HS-27A (cell line): ENCODE results near the gene FMN2.

Source experiments
- DNase-seq: peaks from one replicate; pipeline ENCODE4 v3.0.0-alpha.2; 2012; ENCODE audit warnings: low read depth, missing footprints

The FMN2 gene

DNA sequence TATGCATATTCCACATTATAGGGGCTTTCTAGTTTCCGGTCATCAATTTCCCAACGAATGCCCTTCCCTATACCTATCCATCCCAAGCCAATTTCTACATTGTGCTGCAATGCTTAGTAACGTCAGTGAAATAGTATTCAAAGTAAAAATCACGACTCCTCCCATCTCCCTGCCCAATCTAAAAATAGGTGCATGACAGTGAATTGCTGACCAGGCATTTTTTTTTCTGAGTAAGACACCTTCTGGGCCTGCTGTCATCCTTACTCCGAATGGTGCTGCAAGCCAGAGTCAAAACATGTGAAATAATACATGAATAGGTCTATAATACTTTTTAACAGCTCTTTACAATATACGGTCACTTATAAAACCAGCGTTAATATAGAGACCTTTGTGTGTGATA, 400.1 kb downstream of the FMN2 start:
- DNase-seq, result no peak

DNA sequence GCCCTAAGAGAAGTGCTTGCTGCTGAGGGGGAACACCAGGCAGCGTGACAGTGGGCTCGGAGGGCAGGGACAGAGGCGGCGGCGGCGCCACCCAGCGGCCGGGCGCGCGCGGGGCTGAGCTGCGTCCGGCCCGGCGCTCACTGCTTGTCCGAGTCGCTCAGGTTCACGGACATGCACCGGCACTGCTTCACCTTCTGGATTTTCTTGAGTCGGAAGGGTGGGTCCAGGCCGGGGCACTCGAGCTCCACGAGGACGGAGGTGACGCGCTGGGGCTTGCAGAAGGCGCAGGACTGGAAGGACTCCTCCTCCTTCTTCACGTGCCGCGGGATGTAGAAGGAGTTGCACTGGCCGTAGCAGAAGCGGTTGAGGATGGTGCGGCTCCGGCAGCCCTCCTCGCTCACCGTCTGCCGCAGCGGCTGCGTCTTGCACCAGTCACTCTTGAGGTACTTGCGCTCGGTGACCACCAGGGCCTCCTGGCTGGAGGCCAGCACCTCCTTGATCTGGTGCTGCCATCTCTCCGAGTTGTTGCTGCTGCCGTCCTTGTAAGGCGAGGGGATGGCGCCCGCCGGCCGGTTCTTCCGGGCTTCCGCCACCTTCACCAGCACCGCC, 401.3 kb downstream of the FMN2 start:
- no peak for DNase-seq

DNA sequence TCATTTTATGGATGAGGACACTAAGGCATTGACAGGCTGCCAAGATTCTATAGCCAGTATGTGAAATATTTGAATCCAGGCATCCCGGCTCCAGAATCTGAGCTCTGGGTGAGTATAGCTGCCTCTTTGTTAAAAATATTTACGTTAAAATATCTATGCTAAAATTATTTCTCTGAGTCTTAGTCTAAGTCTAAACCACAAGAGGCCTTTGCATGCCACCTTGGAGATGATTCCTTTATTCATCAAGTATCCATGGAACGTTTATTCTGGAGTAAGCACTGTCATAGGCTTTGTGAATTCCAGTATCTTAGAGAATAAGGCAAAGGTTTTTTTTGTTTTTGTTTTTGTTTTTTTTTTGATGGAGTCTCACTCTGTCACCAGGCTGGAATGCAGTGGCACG, 403.9 kb downstream of the FMN2 start:
- no peak for DNase-seq

DNA sequence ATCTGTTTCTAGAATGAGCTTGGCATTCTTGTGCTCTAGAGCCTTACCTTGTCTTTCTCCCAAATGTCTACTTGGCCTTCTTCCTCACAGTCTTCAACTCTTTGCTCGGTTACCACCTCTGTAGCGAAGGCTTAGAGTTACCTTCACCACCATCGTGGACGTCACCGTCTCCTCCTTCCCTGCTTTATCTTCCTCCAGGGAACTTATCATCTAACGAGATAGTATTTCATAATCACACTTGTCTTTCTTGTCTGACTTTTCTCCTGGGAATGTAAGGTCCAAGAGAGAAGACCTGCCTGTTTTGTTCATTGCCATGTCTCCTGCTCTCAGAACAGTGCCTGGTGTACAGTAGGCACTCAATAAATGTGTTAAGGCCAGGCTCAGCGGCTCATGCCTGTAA, 404.7 kb downstream of the FMN2 start:
- no peak for DNase-seq

DNA sequence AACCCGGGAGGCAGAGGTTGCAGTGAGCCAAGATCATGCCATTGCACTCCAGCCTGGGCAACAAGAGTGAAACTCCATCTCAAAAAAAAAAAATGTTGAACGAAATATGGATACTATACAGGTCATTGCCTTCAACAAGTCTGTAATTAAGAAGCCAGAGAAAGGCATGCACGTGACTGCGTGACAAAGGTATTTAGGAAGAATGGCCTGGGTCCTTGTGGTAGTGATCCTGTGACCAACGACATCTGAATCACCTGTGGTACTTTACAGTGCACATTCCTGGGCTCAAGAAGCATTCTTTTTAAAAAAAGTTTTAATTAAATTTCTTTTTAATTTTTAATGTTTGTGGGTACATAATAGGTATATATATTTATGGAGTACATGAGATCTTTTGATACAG, 405.3 kb downstream of the FMN2 start:
- DNase-seq, result no peak

DNA sequence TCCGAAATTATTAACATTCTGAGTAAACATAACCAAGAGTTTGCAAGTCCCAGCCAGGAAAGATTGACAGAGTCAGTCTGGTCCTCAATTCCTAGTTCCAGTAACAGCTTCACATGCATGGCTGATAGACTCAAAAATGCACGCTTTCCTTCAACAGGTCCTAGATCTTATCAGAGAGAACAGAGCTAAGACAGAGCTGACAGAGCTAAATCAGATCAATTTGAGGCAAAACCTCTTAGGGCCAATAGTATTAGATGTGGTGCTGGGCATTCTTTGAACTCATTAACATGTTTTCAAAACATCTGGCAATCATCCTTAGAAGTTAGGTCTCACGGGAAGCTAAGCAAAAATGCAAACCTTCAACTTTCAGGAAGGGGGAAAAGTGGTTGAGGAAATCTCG, 406.2 kb downstream of the FMN2 start:
- DNase-seq, result no peak

DNA sequence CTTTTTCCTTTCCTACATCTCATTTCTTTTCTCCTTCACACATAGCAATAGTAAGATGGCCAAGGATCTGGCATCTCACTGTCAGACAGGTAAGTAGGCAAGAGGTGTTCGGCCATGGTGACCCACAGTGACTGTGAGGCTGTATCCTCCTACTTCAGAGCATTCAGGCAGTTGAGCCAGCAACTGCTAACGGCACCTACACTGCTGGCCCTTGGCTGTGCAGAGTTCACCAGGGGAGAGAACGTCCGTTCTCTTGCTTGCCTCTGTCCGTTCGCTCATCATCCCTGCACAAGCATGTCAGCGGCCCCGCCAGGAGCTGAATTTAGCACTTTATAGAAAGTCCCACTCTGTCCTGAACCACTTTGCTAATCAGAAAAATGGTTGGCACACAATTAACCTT, 406.7 kb downstream of the FMN2 start:
- no peak for DNase-seq

DNA sequence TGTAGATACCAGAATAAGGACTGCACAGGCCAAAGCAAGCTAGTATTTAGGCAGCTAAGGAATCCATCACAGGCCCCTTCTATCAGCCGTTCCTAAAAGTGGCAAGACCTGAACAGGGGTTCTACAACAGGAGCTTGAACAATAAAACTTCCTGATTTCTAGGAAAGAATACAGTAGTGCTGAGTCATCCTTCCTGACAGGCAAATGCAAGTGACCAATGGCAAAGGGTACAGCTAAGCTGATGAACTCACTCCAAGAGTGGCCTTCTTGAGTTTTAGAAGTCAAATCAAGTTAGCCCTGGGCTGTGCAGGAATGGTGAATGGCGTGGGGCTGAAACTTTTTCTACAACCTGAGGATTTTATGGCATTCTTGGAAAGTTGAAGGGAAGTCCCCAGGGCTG, 407.3 kb downstream of the FMN2 start:
- DNase-seq, result no peak

DNA sequence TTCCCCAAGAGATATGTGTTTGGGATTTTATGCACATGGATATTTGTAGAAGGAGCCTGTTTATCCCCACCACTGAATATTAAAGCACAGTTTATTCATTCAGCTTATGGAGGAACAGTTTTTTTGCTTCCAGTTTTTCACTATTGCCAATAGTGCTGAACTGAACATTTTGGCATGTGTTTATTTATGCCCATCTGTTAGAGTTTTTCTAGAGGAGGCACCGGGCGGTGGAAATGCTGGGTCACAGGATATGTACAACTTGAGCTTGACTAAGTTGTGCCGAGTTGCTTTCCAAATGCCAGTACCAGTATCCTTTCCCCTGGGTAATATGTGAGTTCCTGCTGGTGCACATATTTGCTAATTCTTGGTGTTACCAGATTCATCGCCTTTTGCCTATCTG, 409.0 kb downstream of the FMN2 start:
- DNase-seq, result no peak

DNA sequence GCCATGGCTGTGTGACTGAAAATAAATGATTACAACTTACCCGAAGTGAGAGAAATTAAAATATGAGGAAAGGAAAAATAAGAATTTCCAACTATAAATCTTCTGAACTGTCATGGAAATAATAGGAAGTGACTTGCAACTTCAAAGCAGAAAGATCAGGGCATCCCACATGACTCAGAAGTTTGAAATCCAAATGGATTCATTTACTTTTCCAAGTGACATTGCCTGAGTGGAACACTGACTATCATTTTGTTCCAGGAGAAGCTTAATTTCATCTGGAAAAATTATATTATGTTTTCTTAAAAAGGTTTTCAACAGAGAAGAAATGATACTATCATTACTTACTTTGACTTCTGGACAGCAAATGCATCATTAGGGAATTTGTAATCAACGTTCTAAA, 409.4 kb downstream of the FMN2 start:
- no peak for DNase-seq

DNA sequence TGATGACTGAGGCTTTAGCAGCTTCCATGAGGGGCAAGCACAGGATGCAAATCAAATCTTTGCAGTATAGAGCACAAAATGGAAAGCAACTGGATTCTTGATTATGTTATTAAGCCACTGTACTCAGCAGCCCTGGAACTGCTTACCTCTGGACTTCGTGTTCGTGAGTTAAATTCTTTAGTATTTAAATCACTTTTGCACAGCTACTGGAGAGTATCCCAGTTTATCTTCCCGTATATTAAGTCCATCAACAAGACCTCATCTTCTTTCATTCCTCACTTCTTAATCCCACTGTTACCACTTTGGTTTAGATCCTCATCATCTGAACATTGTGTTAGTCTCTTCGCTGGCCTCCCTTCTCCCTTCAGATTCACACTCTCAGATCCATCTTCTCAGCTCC, 411.4 kb downstream of the FMN2 start:
- no peak for DNase-seq

DNA sequence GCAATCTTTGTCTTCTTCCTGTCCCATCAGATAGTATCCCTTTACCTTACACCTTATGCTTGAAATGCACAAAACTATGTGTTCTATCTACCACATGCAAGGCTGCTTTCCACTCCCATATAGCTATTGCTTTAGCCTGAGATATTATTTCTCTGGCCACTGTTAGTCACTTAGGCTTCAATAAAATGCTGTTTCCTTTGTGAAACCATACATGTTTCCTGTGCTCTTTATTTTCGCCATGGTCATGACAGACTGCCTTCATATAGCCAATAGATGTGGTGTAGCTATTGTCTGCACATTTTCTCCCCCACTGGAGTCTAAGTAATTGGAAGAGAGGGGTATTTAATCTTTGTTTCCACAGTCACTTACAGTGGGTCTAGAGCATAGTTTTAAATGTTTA, 411.9 kb downstream of the FMN2 start:
- no peak for DNase-seq

DNA sequence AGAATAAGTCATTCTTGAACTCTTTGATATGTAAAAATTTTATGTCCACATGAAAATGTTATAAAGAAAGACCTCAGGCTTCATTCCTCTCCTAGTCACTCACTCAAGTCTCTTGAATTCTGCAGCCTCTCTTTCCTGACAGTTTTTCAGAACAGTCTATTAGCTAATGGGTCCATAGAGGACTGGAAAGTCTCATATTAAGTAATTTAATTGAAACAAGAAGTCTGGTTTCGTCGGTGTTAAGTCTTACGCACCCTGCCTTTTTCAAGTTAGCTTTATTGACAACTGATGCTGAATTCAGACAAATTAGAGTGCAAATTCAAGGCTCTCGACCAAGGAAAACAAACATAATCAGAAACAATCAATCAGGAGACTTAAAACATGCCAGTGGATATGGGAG, 414.5 kb downstream of the FMN2 start:
- no peak for DNase-seq

DNA sequence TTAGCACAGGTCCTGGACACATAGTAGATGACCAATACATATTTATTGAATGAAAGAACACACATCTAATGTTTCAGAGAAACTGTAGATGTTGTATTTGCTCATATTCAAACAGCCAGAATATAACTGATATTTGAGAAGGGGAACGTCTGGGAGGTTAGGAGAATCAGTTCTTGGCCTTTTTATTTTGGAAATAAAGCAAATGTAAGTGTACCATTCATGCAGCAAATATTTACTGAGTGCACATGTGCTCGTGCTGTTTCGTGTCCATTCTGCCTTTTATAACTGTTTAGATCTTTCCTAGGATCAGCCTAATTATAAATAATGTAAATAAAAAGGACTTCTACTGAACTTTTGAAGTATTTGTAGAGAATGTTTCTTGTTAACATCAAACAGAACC, 416.5 kb downstream of the FMN2 start:
- no peak for DNase-seq

DNA sequence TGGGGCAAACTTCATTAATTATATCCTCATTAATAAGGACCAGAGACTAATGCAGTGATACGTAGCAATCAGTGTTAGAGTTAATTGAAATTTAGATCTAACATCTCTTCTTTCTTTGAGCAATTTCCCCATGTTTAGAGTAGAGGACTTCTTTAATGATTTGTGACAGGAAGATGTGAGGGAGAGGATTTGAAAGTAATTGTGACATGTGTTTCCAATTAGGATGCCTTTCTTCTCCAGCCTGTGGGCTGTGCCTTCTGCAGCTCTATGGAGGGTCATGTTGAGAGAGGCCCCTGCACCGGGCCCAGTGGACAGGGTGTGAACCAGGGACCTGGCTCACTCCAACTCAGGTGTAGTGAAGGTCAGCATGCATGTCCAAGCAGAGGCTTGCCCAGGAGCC, 417.3 kb downstream of the FMN2 start:
- no peak for DNase-seq

DNA sequence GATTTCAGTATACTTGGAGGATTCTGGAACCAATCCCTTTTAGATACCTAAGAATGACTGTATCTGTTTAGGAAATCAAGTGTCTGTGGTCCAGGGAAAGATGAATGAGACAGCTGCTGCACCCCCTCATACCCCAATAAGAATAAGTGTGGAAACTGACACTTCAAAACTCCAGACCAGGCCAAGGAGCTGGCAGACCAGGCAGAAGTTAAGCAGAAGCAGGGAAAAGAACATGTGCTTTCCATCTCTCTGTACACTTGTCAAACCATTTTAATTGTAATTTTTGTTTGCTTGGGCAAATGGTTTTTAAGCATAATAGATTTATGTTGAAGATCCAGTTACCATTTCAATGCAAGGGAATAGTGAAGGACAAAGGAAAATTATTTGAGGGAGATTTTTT, 420.1 kb downstream of the FMN2 start:
- DNase-seq, result no peak

DNA sequence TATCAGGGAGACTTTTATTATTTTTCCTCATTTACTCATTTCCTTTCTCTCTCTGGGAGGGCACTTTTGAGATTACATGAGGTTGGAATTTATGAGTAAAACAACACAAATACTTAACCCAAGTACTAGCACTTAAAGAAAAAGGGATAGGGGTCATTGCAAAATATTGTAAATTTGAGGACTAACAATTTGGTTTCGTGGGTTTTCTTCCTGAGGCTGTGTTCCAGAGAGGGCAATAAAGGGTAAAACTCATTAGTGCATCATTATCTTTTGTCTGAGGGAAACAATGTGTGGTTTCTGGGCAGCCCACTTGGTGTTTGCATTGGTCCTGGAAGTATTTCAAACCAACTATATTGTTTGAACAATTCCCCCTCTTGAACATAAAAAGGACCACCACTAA, 423.8 kb downstream of the FMN2 start:
- DNase-seq, result no peak

DNA sequence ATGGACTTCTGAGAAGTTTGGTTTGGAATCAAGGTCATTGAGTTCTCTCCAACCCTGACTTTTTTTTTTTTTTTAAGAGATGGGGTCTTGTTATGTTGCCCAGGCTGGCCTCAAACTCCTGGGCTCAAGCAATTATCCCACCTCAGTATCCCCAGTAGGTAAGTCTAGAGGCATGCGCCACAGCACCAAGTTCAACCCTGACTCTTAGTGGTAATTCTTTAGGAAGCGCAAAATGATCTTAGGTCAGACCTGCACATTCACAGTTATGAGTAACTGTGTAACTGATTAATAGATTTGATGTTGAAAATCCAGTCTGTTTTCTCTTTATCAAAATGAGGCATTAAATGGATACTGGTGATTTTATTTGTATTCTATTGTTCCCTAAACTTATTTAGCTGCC, 424.4 kb downstream of the FMN2 start:
- no peak for DNase-seq

DNA sequence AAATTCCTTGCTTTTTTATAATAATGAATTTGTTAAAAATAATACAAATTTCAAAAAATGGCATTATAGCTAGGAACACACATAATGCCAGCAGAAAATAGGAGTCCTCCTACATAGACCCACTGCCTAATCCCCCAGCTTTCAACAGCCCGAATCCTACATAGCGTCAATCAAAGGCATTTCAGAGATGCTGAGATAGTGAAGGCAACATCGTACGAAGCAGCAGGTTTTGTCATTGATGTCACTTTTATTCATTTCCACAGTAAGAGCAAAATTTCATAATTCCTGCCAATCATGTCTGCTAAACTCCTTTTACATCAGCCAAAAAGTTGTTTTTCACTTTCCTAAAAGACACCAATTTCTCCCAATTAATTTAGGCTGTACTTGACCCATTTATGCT, 426.2 kb downstream of the FMN2 start:
- DNase-seq, result no peak

DNA sequence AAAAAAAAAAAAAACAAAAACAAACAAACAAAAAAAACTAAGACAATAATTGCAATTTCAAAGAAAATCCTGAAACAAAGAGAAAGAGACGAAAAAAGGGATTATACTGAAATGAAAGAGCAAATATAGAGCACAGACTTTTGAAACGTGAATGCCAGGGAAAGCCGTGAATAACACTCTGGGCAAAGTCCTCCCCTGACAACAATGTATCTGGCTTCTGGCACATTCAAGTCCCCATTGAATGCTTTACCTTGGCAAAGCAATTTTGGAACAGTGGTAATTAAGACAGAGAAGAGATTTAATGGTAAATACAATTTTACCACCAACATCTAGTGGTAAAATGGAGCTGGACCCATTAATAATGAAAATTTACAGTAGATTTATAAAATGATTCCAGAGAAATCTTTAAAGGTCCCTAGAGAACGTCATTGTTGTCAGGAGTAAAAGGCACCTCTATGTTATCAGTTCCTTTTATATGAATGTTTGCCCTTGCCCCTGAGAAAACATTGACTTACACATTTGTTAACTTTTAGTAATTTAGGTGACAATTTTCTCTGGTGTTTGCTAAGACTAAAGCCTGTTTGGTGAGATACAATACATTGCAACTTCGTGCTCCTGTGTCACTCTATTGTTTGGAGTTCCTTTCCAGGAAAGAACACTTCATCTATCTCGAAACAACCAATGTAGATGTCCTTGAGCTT, 430.6 kb downstream of the FMN2 start:
- DNase-seq, result no peak

DNA sequence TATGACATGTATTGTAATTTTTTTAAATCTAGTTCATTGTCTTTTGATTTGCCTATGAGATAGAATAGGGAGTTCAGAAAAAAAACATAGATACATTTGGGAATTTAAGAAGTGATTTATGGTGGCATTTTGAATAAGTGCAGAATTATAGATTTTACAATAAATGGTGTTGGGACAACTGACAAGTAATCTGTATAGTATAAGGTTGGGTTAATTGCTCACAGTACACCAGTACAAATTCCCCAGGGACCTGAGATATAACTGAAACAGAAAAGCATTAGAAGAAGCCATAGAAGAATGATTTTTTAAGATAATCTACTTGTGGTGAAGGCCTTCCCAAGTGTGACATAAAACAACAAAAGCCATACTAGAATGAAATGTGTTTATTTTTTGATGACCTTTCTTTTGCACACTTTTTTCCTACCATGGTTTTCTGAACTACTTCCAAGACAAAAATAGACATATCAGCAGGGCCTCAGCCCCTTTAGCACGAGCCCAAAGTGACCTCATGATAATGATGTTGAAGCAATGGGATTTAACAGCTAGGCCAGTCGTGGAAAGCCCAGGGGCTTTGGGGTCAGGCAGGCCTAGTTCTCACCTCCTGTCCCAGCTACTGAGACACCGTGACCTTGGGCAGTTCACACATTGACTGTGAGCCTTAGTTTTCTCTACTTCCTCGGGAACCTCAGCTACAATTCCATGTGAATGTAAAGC, 432.8 kb downstream of the FMN2 start:
- DNase-seq, result no peak
